ENCODE data around the gene LRRC15.
A peak's percentile ranks its signal among the peaks of the same experiment; 100 is the strongest.

LRRC15 gene

GRCh38 chr3:194375473-194376240 lies 6.1 kb upstream of the LRRC15 start:
- H4K12ac ChIP-seq (ENCODE audit: low read depth, low read length) = no peak overlapping the region
- no peak overlapping the region for H4K91ac ChIP-seq (ENCODE audit: low read depth, low read length)

GRCh38 chr3:194374935-194375334 lies 5.4 kb upstream of the LRRC15 start:
- Histone ChIP-seq H3K14ac (ENCODE audit: low read length) (peak overlapping the region; percentile 11), H2AFZ (ENCODE audit: insufficient read depth, low read length, poor library complexity) (no peak overlapping the region), H2AK5ac (ENCODE audit: low read length) (no peak overlapping the region), H3K27me3 (ENCODE audit: insufficient read depth, low read length) (no peaks in the 10 kb centered on the region), H3K4me3 (ENCODE audit: low read depth, low read length) (no peak overlapping the region), H4K8ac (ENCODE audit: low read depth, low read length) (no peak overlapping the region), H3K4me1 (ENCODE audit: control insufficient read depth in 1 of 2, insufficient read depth in 2 of 2, low read length in 2 of 2) (peaks cover 0 to 2% of the 10 kb centered on the region in 2 experiments), H4K12ac (ENCODE audit: low read depth, low read length) (no peak overlapping the region), H2BK5ac (ENCODE audit: low read depth, low read length, poor library complexity) (no peak overlapping the region), H3K27ac (ENCODE audit: low read depth, low read length) (no peak overlapping the region), H2BK120ac (ENCODE audit: insufficient read depth, low read length, poor library complexity) (no peak overlapping the region), H3K9ac (ENCODE audit: low read length) (no peak overlapping the region), H3K4me2 (ENCODE audit: low read length) (no peak overlapping the region), H3K18ac (ENCODE audit: low read length) (peak overlapping the region; percentile 14), H3K9me3 (ENCODE audit: insufficient read depth, low read depth, low read length) (no peaks in the 10 kb centered on the region), H3K4ac (ENCODE audit: low read depth, low read length) (no peak overlapping the region), H4K91ac (ENCODE audit: low read depth, low read length) (no peak overlapping the region), H3K79me1 (ENCODE audit: low read length) (no peaks in the 10 kb centered on the region), H3K36me3 (ENCODE audit: control insufficient read depth in 1 of 2, insufficient read depth in 2 of 2, low read length in 2 of 2) (no peaks in the 10 kb centered on the region), H2BK12ac (ENCODE audit: low read length) (no peak overlapping the region), H3K23ac (ENCODE audit: low read length) (no peak overlapping the region), H3K79me2 (ENCODE audit: control insufficient read depth, insufficient read depth, low read length, poor library complexity) (no peaks in the 10 kb centered on the region)
- DNase-seq = no peak
- WGBS (ENCODE audit: extremely low coverage, insufficient coverage, insufficient read length) = no CpG with 5 or more reads among the region's 10 CpGs

More at GRCh38 chr3:194375473-194376240, 6.1 kb upstream of the LRRC15 start:
- Histone ChIP-seq H3K14ac (ENCODE audit: low read length) (no peak overlapping the region), H4K8ac (ENCODE audit: low read depth, low read length) (peak overlapping the region; percentile 35), H3K27ac (ENCODE audit: low read depth, low read length) (no peak overlapping the region), H3K9me3 (ENCODE audit: insufficient read depth, low read depth, low read length) (no peaks in the 10 kb centered on the region), H3K27me3 (ENCODE audit: insufficient read depth, low read length) (no peaks in the 10 kb centered on the region), H2AK5ac (ENCODE audit: low read length) (no peak overlapping the region), H2AFZ (ENCODE audit: insufficient read depth, low read length, poor library complexity) (peak overlapping the region; percentile 52), H3K9ac (ENCODE audit: low read length) (no peak overlapping the region), H3K79me2 (ENCODE audit: control insufficient read depth, insufficient read depth, low read length, poor library complexity) (no peaks in the 10 kb centered on the region), H3K23ac (ENCODE audit: low read length) (no peak overlapping the region), H3K4me3 (ENCODE audit: low read depth, low read length) (no peak overlapping the region), H3K4me2 (ENCODE audit: low read length) (no peak overlapping the region), H3K18ac (ENCODE audit: low read length) (no peak overlapping the region), H2BK5ac (ENCODE audit: low read depth, low read length, poor library complexity) (no peak overlapping the region), H3K79me1 (ENCODE audit: low read length) (no peaks in the 10 kb centered on the region), H2BK120ac (ENCODE audit: insufficient read depth, low read length, poor library complexity) (peak overlapping the region; percentile 29), H2BK12ac (ENCODE audit: low read length) (no peak overlapping the region), H3K36me3 (ENCODE audit: control insufficient read depth in 1 of 2, insufficient read depth in 2 of 2, low read length in 2 of 2) (no peaks in the 10 kb centered on the region), H3K4me1 (ENCODE audit: control insufficient read depth in 1 of 2, insufficient read depth in 2 of 2, low read length in 2 of 2) (peaks cover 0 to 2% of the 10 kb centered on the region in 2 experiments), H3K4ac (ENCODE audit: low read depth, low read length) (no peak overlapping the region)
- no CpG with 5 or more reads among the region's 15 CpGs for WGBS (ENCODE audit: extremely low coverage, insufficient coverage, insufficient read length)
- no peak for DNase-seq

- Histone ChIP-seq H2AK5ac (ENCODE audit: low read length) (no peak overlapping the region), H3K4me3 (ENCODE audit: low read depth, low read length) (no peak overlapping the region), H4K8ac (ENCODE audit: low read depth, low read length) (no peak overlapping the region), H3K36me3 (ENCODE audit: control insufficient read depth in 1 of 2, insufficient read depth in 2 of 2, low read length in 2 of 2) (no peaks in the 10 kb centered on the region), H3K27ac (ENCODE audit: low read depth, low read length) (no peak overlapping the region), H3K4me1 (ENCODE audit: control insufficient read depth in 1 of 2, insufficient read depth in 2 of 2, low read length in 2 of 2) (peaks cover 0 to 2% of the 10 kb centered on the region in 2 experiments), H2AFZ (ENCODE audit: insufficient read depth, low read length, poor library complexity) (no peak overlapping the region), H3K79me1 (ENCODE audit: low read length) (no peaks in the 10 kb centered on the region), H3K18ac (ENCODE audit: low read length) (no peak overlapping the region), H3K14ac (ENCODE audit: low read length) (no peak overlapping the region), H2BK12ac (ENCODE audit: low read length) (no peak overlapping the region), H3K23ac (ENCODE audit: low read length) (no peak overlapping the region), H4K91ac (ENCODE audit: low read depth, low read length) (no peak overlapping the region), H2BK5ac (ENCODE audit: low read depth, low read length, poor library complexity) (no peak overlapping the region), H3K4ac (ENCODE audit: low read depth, low read length) (no peak overlapping the region), H3K27me3 (ENCODE audit: insufficient read depth, low read length) (no peaks in the 10 kb centered on the region), H3K79me2 (ENCODE audit: control insufficient read depth, insufficient read depth, low read length, poor library complexity) (no peaks in the 10 kb centered on the region), H3K9me3 (ENCODE audit: insufficient read depth, low read depth, low read length) (no peaks in the 10 kb centered on the region), H2BK120ac (ENCODE audit: insufficient read depth, low read length, poor library complexity) (no peak overlapping the region), H4K12ac (ENCODE audit: low read depth, low read length) (no peak overlapping the region), H3K9ac (ENCODE audit: low read length) (no peak overlapping the region), H3K4me2 (ENCODE audit: low read length) (no peak overlapping the region)
- no CpG with 5 or more reads among the region's 8 CpGs for WGBS (ENCODE audit: extremely low coverage, insufficient coverage, insufficient read length)
- DNase-seq = no peak
These were observed 4.4 kb upstream of the LRRC15 start for GRCh38 chr3:194373899-194374298.

- H3K79me1 ChIP-seq (ENCODE audit: low read length) = no peaks in the 10 kb centered on the region
- H3K4ac ChIP-seq (ENCODE audit: low read depth, low read length) = no peak overlapping the region
- H2BK12ac ChIP-seq (ENCODE audit: low read length) = no peak overlapping the region
- H2AFZ ChIP-seq (ENCODE audit: insufficient read depth, low read length, poor library complexity) = no peak overlapping the region
- H4K91ac ChIP-seq (ENCODE audit: low read depth, low read length) = no peak overlapping the region
- no peaks in the 10 kb centered on the region for H3K27me3 ChIP-seq (ENCODE audit: insufficient read depth, low read length)
- no peak overlapping the region for H4K8ac ChIP-seq (ENCODE audit: low read depth, low read length)
- no peak overlapping the region for H3K4me2 ChIP-seq (ENCODE audit: low read length)
- no peak overlapping the region for H2BK5ac ChIP-seq (ENCODE audit: low read depth, low read length, poor library complexity)
- H3K4me1 ChIP-seq (ENCODE audit: control insufficient read depth in 1 of 2, insufficient read depth in 2 of 2, low read length in 2 of 2) = peaks cover 0 to 2% of the 10 kb centered on the region in 2 experiments
- H3K27ac ChIP-seq (ENCODE audit: low read depth, low read length) = no peak overlapping the region
- no peak overlapping the region for H4K12ac ChIP-seq (ENCODE audit: low read depth, low read length)
- no peak overlapping the region for H3K9ac ChIP-seq (ENCODE audit: low read length)
- H3K36me3 ChIP-seq (ENCODE audit: control insufficient read depth in 1 of 2, insufficient read depth in 2 of 2, low read length in 2 of 2) = no peaks in the 10 kb centered on the region
- no peaks in the 10 kb centered on the region for H3K9me3 ChIP-seq (ENCODE audit: insufficient read depth, low read depth, low read length)
- no CpG with 5 or more reads among the region's 14 CpGs for WGBS (ENCODE audit: extremely low coverage, insufficient coverage, insufficient read length)
- no peak overlapping the region for H2AK5ac ChIP-seq (ENCODE audit: low read length)
- H3K23ac ChIP-seq (ENCODE audit: low read length) = no peak overlapping the region
- no peak for DNase-seq
- H2BK120ac ChIP-seq (ENCODE audit: insufficient read depth, low read length, poor library complexity) = no peak overlapping the region
- no peaks in the 10 kb centered on the region for H3K79me2 ChIP-seq (ENCODE audit: control insufficient read depth, insufficient read depth, low read length, poor library complexity)
- H3K14ac ChIP-seq (ENCODE audit: low read length) = no peak overlapping the region
- H3K18ac ChIP-seq (ENCODE audit: low read length) = no peak overlapping the region
- H3K4me3 ChIP-seq (ENCODE audit: low read depth, low read length) = no peak overlapping the region
These were observed 3.5 kb upstream of the LRRC15 start for GRCh38 chr3:194373028-194373427.

Data from trophoblast cell (in vitro differentiated cells and primary cell).